NCI-H748 (cell line): Measurements from ENCODE around the gene KRTAP10-9.
"Not testable (repeated sequence)": the region's sequence is repeated elsewhere in the genome, so short reads cannot be mapped to it uniquely, and the experiment has no call there.

Experiments used
- DNase-seq: peaks from one replicate; lab custom pipeline; 2025; ENCODE audit not compliant: unreplicated experiment; lab: John Stamatoyannopoulos, UW

The KRTAP10-9 gene

DNA sequence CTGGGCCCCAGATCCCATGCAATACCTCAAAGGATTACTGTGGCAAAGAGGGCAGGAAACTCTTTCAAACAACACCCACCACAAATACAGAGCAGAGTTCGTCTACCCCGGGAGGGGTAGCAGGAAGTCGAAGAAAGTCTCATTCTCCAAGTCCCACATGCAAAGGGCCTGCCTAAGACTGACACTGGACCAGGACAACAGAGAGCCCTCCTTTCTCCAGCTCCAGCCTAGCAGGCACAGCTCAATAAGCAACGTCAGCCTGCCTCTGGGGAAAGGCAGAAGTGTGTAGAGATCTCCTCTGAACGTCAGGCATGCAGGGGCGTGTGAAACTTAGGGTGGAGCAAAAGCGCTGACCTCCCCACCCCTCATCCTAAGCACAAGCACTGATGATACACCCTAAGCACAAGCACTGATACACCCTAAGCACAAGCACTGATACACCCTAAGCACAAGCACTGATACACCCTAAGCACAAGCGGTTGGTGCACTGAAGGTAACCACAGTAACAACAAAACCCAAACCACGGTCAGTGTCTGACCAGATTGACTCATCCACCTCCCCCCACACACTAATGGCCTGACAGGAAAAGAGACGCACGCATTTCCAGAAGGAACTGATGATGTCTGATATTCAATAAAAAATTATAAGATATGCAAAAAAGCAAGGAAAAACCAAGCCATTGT is 32.2 kb downstream of the KRTAP10-9 start:
- DNase-seq, result no peak

DNA sequence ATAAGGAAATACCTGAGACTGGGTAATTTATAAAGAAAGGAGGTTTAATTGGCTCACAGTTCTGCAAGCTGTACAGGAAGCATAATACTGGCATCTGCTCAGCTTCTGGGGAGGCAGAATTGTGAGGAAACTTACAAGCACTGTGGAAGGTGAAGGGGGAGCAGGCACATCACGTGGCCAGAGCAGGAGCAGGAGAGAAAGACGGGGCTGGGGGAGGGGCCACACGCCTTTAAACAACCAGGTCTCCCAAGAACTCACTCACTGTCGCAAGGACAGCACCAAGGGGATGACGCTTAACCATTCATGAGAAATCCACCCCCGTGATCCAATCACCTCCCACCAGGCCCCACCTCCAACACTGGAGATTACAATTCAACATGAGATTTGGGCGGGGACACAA is 34.7 kb downstream of the KRTAP10-9 start:
- DNase-seq, result not testable (repeated sequence)

DNA sequence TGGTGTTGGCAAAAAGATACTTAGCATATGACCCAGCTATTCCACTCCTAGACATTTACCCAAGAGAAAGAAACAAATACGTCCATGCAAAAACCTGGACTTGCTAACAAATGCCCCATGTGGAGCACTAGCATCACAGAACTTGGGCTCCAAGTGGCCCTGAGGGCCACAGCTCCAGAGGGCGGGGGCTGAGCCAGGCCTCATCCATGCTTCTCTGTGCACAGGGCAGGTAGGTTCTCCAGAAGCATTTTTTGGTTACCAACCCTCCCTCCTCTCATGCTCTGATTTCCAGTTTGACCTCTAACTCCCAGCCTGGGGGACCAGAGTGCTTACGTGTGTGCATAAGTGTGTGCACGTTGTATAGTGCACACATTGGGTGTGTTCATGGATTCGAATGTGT is 37.8 kb downstream of the KRTAP10-9 start:
- no peak for DNase-seq

DNA sequence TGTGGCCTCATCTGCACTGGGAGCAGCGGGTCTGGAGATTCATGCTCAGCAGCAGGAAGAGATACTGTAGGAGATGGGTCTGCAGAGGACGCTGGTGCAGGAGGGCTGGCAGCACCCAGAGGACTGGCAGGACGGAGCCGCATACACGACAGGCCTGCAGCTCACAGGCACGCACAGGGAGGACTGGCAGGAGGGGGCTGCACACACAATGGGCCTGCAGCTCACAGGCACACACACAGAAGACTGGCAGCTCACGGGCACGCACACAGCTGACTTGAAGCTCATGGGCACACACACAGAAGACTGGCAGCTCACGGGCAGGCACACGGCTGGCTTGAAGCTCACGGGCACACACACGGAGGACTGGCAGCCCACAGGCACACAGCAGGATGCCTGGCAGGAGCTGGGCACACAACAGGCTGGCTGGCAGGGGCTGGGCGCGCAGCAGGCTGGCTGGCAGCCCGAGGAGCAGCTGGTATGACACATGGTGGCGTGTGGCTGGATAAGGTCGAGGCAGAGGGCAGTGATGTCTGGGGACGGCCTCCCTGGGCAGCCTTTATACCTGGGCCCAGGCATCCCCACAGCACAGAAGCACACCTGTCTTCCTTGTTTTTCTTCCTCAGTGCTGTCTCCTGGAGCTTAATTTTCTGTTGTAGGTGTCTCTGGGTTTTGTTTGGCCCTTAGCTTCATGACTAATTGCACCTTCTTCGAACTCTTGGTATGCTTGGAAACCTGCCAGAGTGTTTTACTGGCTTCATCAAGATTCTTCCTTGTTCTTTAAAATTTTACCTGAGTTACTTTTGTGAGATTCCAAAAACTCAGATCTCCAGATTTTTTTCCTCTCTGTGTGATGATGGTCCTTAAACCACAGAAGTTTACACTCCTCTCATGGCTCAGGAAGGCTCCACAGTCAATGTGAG is 39.8 kb downstream of the KRTAP10-9 start, which contains the start of gene KRTAP12-2:
Gene KRTAP12-2, minus strand, starts transcription at position 527 of the 920 bp plus-strand sequence. Its CDS starts 41 bp downstream, at position 486.
- peak; percentile 3 for DNase-seq

DNA sequence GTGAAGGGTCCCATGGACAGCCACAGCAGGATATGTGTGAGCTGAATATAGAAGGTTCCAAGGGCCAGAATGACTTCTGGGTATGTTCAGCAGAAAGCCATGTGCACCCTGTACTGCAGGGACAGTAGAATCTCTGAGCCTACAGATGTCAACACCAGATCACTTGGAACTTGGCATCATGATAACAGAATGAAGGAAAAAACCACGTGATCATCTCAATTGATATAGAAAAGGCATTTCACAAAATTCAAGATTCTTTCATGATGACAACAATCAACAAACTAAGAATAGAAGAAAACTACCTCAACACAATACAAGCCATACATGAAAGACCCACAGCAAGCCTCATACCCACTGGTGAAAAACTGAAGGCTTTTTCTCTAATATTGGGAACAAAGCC is 40.7 kb downstream of the KRTAP10-9 start:
- no peak for DNase-seq

DNA sequence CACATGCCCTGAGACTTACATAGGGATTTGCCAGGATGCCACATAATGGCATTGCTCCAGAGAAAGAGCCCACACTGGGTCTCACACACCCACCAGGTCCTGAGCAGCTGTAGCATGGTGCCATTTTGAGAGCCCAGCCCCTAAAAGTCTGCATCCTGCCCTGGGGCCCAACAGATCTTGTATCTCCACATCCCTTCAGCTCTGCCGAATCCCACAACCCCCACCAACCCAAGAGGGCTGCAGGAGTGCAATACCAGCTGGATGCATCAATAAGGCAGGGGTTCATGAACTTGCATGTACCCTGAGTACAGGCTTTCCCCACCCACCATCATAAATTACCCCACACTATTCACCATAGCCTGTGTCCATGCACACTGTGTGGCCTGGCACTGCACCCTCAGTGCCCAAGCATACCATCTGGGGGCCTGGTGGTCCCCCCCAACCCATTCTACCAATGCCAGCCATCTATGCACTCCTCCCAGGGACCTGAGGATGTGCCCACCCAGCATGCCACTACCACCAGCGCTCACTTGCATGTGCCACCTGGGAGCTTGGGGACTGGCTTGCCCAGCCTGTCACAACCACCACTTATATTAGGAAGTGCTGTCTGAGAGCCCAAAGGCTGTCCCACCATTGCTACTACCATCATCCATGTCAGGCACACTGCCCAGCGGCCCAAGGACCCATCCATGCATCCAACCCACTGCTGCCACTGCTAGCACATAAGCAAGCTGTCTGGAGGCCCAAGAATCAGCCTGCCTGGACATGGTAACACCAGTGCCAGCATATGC is 43.9 kb downstream of the KRTAP10-9 start:
- DNase-seq, result no peak

DNA sequence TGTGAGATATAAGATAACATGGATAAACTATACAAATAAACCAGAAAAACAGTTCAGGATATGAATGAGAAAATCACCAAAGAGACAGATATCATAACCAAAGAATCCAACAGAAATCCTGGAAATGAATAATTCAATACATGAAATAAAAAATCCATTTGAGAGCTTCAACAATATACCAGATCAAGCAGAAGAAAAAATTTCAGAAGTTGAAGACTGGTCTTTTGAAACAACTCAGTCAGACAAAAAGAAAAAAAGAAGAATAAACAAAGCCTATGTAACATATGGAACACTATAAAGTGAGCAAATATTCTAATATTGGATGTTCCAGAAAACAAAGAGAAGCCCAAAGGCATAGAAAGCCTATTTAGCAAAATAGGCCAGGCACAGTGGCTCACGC is 45.0 kb downstream of the KRTAP10-9 start:
- DNase-seq, result no peak

DNA sequence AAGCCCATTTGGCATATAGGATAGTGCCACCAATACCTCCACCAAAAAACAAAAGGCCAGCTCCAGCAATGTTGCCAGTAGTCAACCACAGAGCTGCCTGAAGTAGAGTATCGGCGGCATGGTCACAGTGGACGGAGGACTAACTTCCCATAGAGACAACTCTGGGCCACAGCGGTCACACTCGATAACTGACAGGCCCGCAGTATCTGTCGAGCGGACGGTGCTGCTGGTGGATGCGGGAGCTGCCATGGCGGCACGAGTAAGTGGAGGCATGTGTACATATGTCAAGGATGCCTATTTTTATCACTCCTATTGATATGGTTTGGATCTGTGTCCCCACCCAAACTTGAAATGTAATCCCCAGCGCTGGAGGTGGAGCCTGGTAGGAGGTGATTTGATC is 51.0 kb downstream of the KRTAP10-9 start:
- DNase-seq, result no peak
